SK-N-SH (cell line): ENCODE data around the gene HAUS7. TPM values are rescaled to one million over a fixed set of nuclear protein-coding genes. Genes with fewer than 3 reads are reported as not detected.

ENCODE experiments used
- CTCF ChIA-PET: fragments of 300-600, 350-600 bp; formaldehyde crosslinking; extraction: SDS; loops from one replicate; lab custom pipeline; 2021; lab: Yijun Ruan, JAX
- POLR2A ChIA-PET: fragments of 350-600 bp; sonication (Branson Sonifier 250); formaldehyde crosslinking; extraction: SDS; loops from one replicate; lab custom pipeline; 2020; ENCODE audit warnings: antibody characterized with exemption, inconsistent platforms; lab: Yijun Ruan, JAX
- DNase-seq: peaks from one replicate; pipeline ENCODE4 v3.0.0; 2012
- H2AFZ ChIP-seq: fragments of 200-600 bp; sonication (generic); 2 replicates; pipeline ENCODE4 v1.8.1; 2016; ENCODE audit warnings: antibody characterized with exemption, mild to moderate bottlenecking, low read depth
- H3F3A ChIP-seq: fragments of 200-600 bp; sonication (generic); replicated peaks from 2 replicates; pipeline ENCODE3; 2016; ENCODE audit warnings: antibody characterized with exemption, mild to moderate bottlenecking; ENCODE audit not compliant: insufficient read depth
- H3K27ac ChIP-seq, 2 experiments: fragments of 200-500 bp in 1 of 2; fragments of 200-600 bp in 1 of 2; sonication (Bioruptor generic) in 1 of 2; sonication (generic), shearing (Covaris generic) in 1 of 2; 2 replicates each; pipeline versions ENCODE4 v1.5.1 to v1.6.1; 2014 to 2016; ENCODE audit warnings: low read depth in 2 of 2, inconsistent platforms in 1 of 2, low read length in 1 of 2, mild to moderate bottlenecking in 1 of 2, mixed read lengths in 1 of 2
- H3K27me3 ChIP-seq: fragments of 200-600 bp; sonication (generic), shearing (Covaris generic); 2 replicates; pipeline ENCODE4 v1.6.1; 2016; ENCODE audit warnings: mixed run types; ENCODE audit not compliant: insufficient read depth
- H3K36me3 ChIP-seq, 2 experiments: fragments of 200-500 bp in 1 of 2; fragments of 200-600 bp in 1 of 2; sonication (Bioruptor generic) in 1 of 2; sonication (generic) in 1 of 2; replicated peaks in 1 of 2; 2 replicates each; pipeline versions ENCODE3 to v1.5.1; 2014 to 2016; ENCODE audit warnings: low read length in 1 of 2, mild to moderate bottlenecking in 1 of 2; ENCODE audit not compliant: insufficient read depth in 2 of 2, control insufficient read depth in 1 of 2
- H3K4me1 ChIP-seq, 2 experiments: fragments of 200-500 bp in 1 of 2; fragments of 200-600 bp in 1 of 2; sonication (Bioruptor generic) in 1 of 2; sonication (generic), shearing (Covaris generic) in 1 of 2; 2 replicates each; pipeline versions ENCODE4 v1.5.1 to v1.6.1; 2014 to 2016; ENCODE audit warnings: low read depth in 1 of 2, low read length in 1 of 2, mixed run types in 1 of 2; ENCODE audit not compliant: insufficient read depth in 2 of 2, control insufficient read depth in 1 of 2
- H3K4me2 ChIP-seq: fragments of 200-600 bp; sonication (generic), shearing (Covaris generic); 2 replicates; pipeline ENCODE4 v1.6.1; 2017; ENCODE audit warnings: mixed run types
- H3K4me3 ChIP-seq, 2 experiments: fragments of 200-500 bp in 1 of 2; fragments of 200-600 bp in 1 of 2; sonication (Bioruptor generic) in 1 of 2; sonication (generic), shearing (Covaris generic) in 1 of 2; 2 replicates each; pipeline versions ENCODE4 v1.5.1 to v1.8.1; 2014 to 2016; ENCODE audit warnings: low read depth in 2 of 2, inconsistent platforms in 1 of 2, low read length in 1 of 2, mild to moderate bottlenecking in 1 of 2, mixed read lengths in 1 of 2, moderate library complexity in 1 of 2
- H3K79me2 ChIP-seq: fragments of 200-600 bp; sonication (generic); 2 replicates; pipeline ENCODE4 v1.8.1; 2017; ENCODE audit warnings: mild to moderate bottlenecking; ENCODE audit not compliant: insufficient read depth
- H3K9ac ChIP-seq: fragments of 200-600 bp; sonication (generic); 2 replicates; pipeline ENCODE4 v1.6.1; 2017; ENCODE audit warnings: mixed run types
- H3K9me2 ChIP-seq: fragments of 200-600 bp; sonication (generic); 2 replicates; pipeline ENCODE4 v1.6.1; 2017; ENCODE audit warnings: mixed run types
- H3K9me3 ChIP-seq: fragments of 200-600 bp; sonication (generic); 2 replicates; pipeline ENCODE4 v1.6.1; 2017; ENCODE audit warnings: mixed run types, mild to moderate bottlenecking, moderate library complexity
- H4K20me1 ChIP-seq: fragments of 200-600 bp; sonication (generic); 2 replicates; pipeline ENCODE4 v1.6.1; 2017; ENCODE audit warnings: mild to moderate bottlenecking, mixed run types; ENCODE audit not compliant: insufficient read depth
- EP300 ChIP-seq, 2 experiments: IDR thresholded peaks; 2 replicates each; pipeline versions ENCODE4 v1.4.0 to v1.6.1; 2012; ENCODE audit warnings: borderline replicate concordance in 1 of 2, low read depth in 1 of 2, low read length in 1 of 2
- EZH2phosphoT487 ChIP-seq: fragments of 200-600 bp; sonication (generic); IDR thresholded peaks from 2 replicates; pipeline ENCODE4 v1.6.1; 2017; ENCODE audit warnings: low read depth, mixed run types, mild to moderate bottlenecking, antibody characterized with exemption, moderate library complexity, borderline replicate concordance
- FOXM1 ChIP-seq: IDR thresholded peaks from 2 replicates; pipeline ENCODE4 v1.4.0; 2012; ENCODE audit warnings: low read depth, mild to moderate bottlenecking
- POLR2AphosphoS5 ChIP-seq: IDR thresholded peaks from 2 replicates; pipeline ENCODE4 v1.6.1; 2012; ENCODE audit warnings: low read depth, low read length
- RFX5 ChIP-seq: IDR thresholded peaks from 2 replicates; pipeline ENCODE4 v1.6.1; 2012; ENCODE audit warnings: mild to moderate bottlenecking, improper control_type of control experiment, low read length
- SIN3A ChIP-seq: IDR thresholded peaks from 2 replicates; pipeline ENCODE4 v1.6.1; 2012; ENCODE audit warnings: low read depth, mild to moderate bottlenecking, low read length, moderate library complexity, borderline replicate concordance
- SMC3 ChIP-seq: IDR thresholded peaks from 2 replicates; pipeline ENCODE4 v1.6.1; 2012; ENCODE audit warnings: low read depth, low read length, improper control_type of control experiment
- TAF1 ChIP-seq: IDR thresholded peaks from 2 replicates; pipeline ENCODE4 v1.6.1; 2012; ENCODE audit warnings: low read depth, mild to moderate bottlenecking, low read length, moderate library complexity, borderline replicate concordance
- TCF12 ChIP-seq: IDR thresholded peaks from 2 replicates; pipeline ENCODE4 v1.4.0; 2012
- TEAD4 ChIP-seq: IDR thresholded peaks from 2 replicates; pipeline ENCODE4 v1.4.0; 2012; ENCODE audit warnings: mild to moderate bottlenecking, borderline replicate concordance; ENCODE audit not compliant: insufficient read depth
- WGBS: methylation state at CpG from one replicate; pipeline ENCODE4 v1.1.6; 2017; ENCODE audit warnings: low lambda C conversion rate; 5-methylcytosine and 5-hydroxymethylcytosine counted together
- polyA plus RNA-seq, 3 experiments: library from polyadenylated mRNA; depleted of rRNA; stranded (reverse); fragments of >200 nt; gene quantifications; 2 replicates each; pipeline ENCODE4 v1.2.3, GENCODE V29; 2012
- TF ChIP-seq, protein P1 (sequence below): IDR thresholded peaks from 2 replicates; pipeline ENCODE4 v1.6.1; 2012; ENCODE audit warnings: mild to moderate bottlenecking, low read depth, low read length, moderate library complexity
- TF ChIP-seq, protein P2 (sequence below): IDR thresholded peaks from 2 replicates; pipeline ENCODE4 v1.4.0; 2012; ENCODE audit warnings: low read depth, borderline replicate concordance
- TF ChIP-seq, protein P3 (sequence below): IDR thresholded peaks from 2 replicates; pipeline ENCODE4 v1.4.0; 2012; ENCODE audit warnings: low read depth, borderline replicate concordance
- TF ChIP-seq, protein P4 (sequence below): fragments of 200-600 bp; sonication (generic); IDR thresholded peaks from 2 replicates; pipeline ENCODE4 v1.6.1; 2017; ENCODE audit warnings: antibody characterized with exemption, mild to moderate bottlenecking, moderate library complexity
- TF ChIP-seq, protein P5 (sequence below): IDR thresholded peaks from 2 replicates; pipeline ENCODE4; 2012

HAUS7 gene
- polyA plus RNA-seq, 1 of the 3 experiments (the other 2 are of a cell fraction), result 39.7 TPM

DNA sequence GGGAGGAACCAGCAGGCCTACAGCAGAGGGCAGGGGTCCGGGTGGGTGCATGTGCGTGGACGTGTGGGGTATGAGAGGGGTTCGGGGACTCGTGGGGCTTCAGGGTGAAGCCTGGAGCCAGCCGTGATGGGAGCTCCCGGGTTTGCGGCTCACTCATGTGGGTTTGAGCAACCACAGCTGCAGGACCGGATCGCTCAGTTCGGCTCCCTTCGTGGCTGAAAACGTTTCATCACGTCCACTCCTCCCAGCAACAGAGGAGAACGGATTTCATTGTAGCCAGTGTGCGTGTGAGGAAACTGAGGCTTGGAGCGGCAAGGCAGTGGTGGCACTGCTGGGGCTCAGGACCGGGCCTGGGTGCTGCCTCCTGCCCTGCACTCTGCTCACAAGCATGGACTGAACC, 35.0 kb upstream of the HAUS7 start:
- H4K20me1 ChIP-seq, result 0 out of 2 replicates have a peak, but pooled peaks cover 6% of the 10 kb centered on the region

More for the DNA sequence above, 35.0 kb upstream of the HAUS7 start:
- H3K36me3 ChIP-seq, result no peaks in the 10 kb centered on the region
- H3K4me3 ChIP-seq, result no peak overlapping the region
- CTCF ChIA-PET, result interaction anchor here (0.6 to 8.8 kb wide), 5 partner anchors 21 to 473 kb away, joined by 3 to 203 read pairs (median 11); partner anchors contain the start of gene HAUS7
- no peak overlapping the region for H2AFZ ChIP-seq
- no peaks in the 10 kb centered on the region for H3K79me2 ChIP-seq
- no peak overlapping the region for H3K4me2 ChIP-seq
- no peak overlapping the region for H3K9ac ChIP-seq
- TF ChIP-seq, protein P1, sequence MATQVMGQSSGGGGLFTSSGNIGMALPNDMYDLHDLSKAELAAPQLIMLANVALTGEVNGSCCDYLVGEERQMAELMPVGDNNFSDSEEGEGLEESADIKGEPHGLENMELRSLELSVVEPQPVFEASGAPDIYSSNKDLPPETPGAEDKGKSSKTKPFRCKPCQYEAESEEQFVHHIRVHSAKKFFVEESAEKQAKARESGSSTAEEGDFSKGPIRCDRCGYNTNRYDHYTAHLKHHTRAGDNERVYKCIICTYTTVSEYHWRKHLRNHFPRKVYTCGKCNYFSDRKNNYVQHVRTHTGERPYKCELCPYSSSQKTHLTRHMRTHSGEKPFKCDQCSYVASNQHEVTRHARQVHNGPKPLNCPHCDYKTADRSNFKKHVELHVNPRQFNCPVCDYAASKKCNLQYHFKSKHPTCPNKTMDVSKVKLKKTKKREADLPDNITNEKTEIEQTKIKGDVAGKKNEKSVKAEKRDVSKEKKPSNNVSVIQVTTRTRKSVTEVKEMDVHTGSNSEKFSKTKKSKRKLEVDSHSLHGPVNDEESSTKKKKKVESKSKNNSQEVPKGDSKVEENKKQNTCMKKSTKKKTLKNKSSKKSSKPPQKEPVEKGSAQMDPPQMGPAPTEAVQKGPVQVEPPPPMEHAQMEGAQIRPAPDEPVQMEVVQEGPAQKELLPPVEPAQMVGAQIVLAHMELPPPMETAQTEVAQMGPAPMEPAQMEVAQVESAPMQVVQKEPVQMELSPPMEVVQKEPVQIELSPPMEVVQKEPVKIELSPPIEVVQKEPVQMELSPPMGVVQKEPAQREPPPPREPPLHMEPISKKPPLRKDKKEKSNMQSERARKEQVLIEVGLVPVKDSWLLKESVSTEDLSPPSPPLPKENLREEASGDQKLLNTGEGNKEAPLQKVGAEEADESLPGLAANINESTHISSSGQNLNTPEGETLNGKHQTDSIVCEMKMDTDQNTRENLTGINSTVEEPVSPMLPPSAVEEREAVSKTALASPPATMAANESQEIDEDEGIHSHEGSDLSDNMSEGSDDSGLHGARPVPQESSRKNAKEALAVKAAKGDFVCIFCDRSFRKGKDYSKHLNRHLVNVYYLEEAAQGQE, result no peak
- TF ChIP-seq EZH2phosphoT487 (no peak), RFX5 (no peak), POLR2AphosphoS5 (no peak), TAF1 (no peak), TCF12 (no peak), FOXM1 (no peak), EP300 (IDR thresholded peaks at IDR 0.05; ENCODE audit: borderline replicate concordance in 1 of 2, low read depth in 1 of 2, low read length in 1 of 2) (no peak), TEAD4 (no peak), SMC3 (no peak), SIN3A (no peak)
- TF ChIP-seq, protein P2, sequence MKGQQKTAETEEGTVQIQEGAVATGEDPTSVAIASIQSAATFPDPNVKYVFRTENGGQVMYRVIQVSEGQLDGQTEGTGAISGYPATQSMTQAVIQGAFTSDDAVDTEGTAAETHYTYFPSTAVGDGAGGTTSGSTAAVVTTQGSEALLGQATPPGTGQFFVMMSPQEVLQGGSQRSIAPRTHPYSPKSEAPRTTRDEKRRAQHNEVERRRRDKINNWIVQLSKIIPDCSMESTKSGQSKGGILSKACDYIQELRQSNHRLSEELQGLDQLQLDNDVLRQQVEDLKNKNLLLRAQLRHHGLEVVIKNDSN, result no peak
- TF ChIP-seq, protein P3, sequence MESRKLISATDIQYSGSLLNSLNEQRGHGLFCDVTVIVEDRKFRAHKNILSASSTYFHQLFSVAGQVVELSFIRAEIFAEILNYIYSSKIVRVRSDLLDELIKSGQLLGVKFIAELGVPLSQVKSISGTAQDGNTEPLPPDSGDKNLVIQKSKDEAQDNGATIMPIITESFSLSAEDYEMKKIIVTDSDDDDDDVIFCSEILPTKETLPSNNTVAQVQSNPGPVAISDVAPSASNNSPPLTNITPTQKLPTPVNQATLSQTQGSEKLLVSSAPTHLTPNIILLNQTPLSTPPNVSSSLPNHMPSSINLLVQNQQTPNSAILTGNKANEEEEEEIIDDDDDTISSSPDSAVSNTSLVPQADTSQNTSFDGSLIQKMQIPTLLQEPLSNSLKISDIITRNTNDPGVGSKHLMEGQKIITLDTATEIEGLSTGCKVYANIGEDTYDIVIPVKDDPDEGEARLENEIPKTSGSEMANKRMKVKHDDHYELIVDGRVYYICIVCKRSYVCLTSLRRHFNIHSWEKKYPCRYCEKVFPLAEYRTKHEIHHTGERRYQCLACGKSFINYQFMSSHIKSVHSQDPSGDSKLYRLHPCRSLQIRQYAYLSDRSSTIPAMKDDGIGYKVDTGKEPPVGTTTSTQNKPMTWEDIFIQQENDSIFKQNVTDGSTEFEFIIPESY, result no peak
- TF ChIP-seq, protein P4, sequence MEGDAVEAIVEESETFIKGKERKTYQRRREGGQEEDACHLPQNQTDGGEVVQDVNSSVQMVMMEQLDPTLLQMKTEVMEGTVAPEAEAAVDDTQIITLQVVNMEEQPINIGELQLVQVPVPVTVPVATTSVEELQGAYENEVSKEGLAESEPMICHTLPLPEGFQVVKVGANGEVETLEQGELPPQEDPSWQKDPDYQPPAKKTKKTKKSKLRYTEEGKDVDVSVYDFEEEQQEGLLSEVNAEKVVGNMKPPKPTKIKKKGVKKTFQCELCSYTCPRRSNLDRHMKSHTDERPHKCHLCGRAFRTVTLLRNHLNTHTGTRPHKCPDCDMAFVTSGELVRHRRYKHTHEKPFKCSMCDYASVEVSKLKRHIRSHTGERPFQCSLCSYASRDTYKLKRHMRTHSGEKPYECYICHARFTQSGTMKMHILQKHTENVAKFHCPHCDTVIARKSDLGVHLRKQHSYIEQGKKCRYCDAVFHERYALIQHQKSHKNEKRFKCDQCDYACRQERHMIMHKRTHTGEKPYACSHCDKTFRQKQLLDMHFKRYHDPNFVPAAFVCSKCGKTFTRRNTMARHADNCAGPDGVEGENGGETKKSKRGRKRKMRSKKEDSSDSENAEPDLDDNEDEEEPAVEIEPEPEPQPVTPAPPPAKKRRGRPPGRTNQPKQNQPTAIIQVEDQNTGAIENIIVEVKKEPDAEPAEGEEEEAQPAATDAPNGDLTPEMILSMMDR, result no peak
- TF ChIP-seq, protein P5, sequence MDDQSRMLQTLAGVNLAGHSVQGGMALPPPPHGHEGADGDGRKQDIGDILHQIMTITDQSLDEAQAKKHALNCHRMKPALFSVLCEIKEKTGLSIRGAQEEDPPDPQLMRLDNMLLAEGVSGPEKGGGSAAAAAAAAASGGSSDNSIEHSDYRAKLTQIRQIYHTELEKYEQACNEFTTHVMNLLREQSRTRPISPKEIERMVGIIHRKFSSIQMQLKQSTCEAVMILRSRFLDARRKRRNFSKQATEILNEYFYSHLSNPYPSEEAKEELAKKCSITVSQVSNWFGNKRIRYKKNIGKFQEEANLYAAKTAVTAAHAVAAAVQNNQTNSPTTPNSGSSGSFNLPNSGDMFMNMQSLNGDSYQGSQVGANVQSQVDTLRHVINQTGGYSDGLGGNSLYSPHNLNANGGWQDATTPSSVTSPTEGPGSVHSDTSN, result no peak
- TF ChIP-seq, all 33 proteins: peak for 0
- POLR2A ChIA-PET, result no interaction called here
- H3K9me3 ChIP-seq, result no peaks in the 10 kb centered on the region
- DNase-seq, result no peak
- H3K27me3 ChIP-seq, result no peaks in the 10 kb centered on the region
- H3K4me1 ChIP-seq, result peaks cover 0 to 7% of the 10 kb centered on the region in 2 experiments; a peak in 1 of 4 replicates
- no peaks in the 10 kb centered on the region for H3K9me2 ChIP-seq
- whole genome bisulfite sequencing, result 67% methylated on average over 9 of the region's 18 CpGs
- H3K27ac ChIP-seq, result no peak overlapping the region
- H3F3A ChIP-seq, result peaks cover 4% of the 10 kb centered on the region
